Testis (tissue), 2 donors: ENCODE measurements around the gene CDK6.

ENCODE experiments used
- POLR2A ChIP-seq: fragments of 450-650 bp; IDR thresholded peaks from one replicate; pipeline ENCODE4 v1.6.1; 2017; ENCODE audit warnings: antibody characterized with exemption, mild to moderate bottlenecking, moderate library complexity
- TF ChIP-seq, protein P1 (sequence below), 3 experiments: fragments of 450-650 bp in 2 of 3; fragments of 200-600 bp in 1 of 3; sonication (generic) in 1 of 3; IDR thresholded peaks; one replicate each; pipeline ENCODE4 v1.5.1; 2016 to 2019; ENCODE audit warnings: antibody characterized with exemption in 3 of 3, mild to moderate bottlenecking in 2 of 3, moderate library complexity in 1 of 3

DNA sequence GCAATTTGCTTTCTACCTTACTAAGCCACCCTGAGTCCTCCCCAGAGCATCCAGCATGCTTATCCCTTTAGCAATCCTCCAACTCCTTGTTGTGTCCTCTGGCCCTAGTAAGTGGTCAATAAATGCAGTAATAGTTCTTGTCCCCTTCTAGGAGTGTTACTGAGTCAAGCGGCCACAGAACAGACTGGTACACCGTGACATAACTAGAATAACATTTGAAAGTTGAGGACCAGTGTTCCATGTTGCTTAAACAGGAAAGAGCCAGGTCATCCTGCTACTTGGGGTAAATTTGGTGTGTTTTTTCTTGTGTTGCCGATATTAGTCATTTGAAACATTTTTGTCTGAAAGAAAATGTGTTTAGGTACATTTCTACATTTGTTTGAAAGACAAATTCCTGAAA is 4.8 kb upstream of the CDK6 start:
- TF ChIP-seq, protein P1, sequence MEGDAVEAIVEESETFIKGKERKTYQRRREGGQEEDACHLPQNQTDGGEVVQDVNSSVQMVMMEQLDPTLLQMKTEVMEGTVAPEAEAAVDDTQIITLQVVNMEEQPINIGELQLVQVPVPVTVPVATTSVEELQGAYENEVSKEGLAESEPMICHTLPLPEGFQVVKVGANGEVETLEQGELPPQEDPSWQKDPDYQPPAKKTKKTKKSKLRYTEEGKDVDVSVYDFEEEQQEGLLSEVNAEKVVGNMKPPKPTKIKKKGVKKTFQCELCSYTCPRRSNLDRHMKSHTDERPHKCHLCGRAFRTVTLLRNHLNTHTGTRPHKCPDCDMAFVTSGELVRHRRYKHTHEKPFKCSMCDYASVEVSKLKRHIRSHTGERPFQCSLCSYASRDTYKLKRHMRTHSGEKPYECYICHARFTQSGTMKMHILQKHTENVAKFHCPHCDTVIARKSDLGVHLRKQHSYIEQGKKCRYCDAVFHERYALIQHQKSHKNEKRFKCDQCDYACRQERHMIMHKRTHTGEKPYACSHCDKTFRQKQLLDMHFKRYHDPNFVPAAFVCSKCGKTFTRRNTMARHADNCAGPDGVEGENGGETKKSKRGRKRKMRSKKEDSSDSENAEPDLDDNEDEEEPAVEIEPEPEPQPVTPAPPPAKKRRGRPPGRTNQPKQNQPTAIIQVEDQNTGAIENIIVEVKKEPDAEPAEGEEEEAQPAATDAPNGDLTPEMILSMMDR (IDR thresholded peaks at IDR 0.05) = no peak
- TF ChIP-seq POLR2A = no peak
